Adrenal gland (tissue), 5 donors: Measurements from ENCODE around the gene SUGT1.

Source experiments
- CTCF ChIP-seq, 6 experiments: fragments of 450-650 bp in 4 of 6; fragments of 200-600 bp in 2 of 6; sonication (generic) in 1 of 6; IDR thresholded peaks; 1 replicate in 5 of 6; 2 replicates in 1 of 6; pipeline versions ENCODE4 v1.5.1 to v1.8.0; 2016 to 2021; ENCODE audit warnings: antibody characterized with exemption in 6 of 6, mild to moderate bottlenecking in 2 of 6, moderate library complexity in 1 of 6
- POLR2A ChIP-seq, 2 donors: fragments of 450-650 bp; IDR thresholded peaks; one replicate each; pipeline ENCODE4 v1.6.1; 2017; ENCODE audit warnings: antibody characterized with exemption in 2 of 2, mild to moderate bottlenecking in 2 of 2, moderate library complexity in 1 of 2
- donor health status: DM: no; HTN: no; CAD: no.

- peak in 2 of 6 experiments; percentile 27 to 37 for TF ChIP-seq CTCF (IDR thresholded peaks at IDR 0.05)
- TF ChIP-seq POLR2A (IDR thresholded peaks at IDR 0.05): no peak
Measured at GRCh38 chr13:52738719-52739467, 86.3 kb downstream of the SUGT1 start.
